Measurements from ENCODE around the gene ZNHIT3.
"Not testable (repeated sequence)": the region's sequence is repeated elsewhere in the genome, so short reads cannot be mapped to it uniquely, and the experiment has no call there.

Gene ZNHIT3

DNA sequence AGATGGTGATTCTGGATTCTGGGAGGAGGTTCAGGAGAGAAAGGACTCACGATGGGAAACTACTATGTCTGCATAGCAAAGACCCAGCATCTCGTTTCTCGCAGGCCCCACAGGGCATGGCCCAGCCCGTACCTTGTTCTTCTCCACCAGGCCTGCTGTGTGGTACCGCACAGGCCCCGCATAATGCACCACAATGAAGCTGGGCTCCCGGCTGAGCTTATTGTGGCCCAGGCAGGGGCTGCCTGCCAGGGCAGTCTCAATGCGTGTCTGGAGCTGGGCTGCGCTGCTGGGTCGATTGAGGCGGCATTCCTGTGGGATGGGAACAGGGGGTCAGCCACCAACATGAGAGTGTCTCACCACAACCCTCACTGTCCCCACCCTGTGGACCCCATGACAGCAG is 20.4 kb downstream of the ZNHIT3 start:
- DNase-seq (ENCODE audit: low read depth), result no peak
- H3K4me3 ChIP-seq (ENCODE audit: low read depth, low read length), result no peak overlapping the region
- TF ChIP-seq, protein P1, sequence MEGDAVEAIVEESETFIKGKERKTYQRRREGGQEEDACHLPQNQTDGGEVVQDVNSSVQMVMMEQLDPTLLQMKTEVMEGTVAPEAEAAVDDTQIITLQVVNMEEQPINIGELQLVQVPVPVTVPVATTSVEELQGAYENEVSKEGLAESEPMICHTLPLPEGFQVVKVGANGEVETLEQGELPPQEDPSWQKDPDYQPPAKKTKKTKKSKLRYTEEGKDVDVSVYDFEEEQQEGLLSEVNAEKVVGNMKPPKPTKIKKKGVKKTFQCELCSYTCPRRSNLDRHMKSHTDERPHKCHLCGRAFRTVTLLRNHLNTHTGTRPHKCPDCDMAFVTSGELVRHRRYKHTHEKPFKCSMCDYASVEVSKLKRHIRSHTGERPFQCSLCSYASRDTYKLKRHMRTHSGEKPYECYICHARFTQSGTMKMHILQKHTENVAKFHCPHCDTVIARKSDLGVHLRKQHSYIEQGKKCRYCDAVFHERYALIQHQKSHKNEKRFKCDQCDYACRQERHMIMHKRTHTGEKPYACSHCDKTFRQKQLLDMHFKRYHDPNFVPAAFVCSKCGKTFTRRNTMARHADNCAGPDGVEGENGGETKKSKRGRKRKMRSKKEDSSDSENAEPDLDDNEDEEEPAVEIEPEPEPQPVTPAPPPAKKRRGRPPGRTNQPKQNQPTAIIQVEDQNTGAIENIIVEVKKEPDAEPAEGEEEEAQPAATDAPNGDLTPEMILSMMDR (IDR thresholded peaks at IDR 0.05; ENCODE audit: low read depth, low read length, missing control alignments), result no peak

DNA sequence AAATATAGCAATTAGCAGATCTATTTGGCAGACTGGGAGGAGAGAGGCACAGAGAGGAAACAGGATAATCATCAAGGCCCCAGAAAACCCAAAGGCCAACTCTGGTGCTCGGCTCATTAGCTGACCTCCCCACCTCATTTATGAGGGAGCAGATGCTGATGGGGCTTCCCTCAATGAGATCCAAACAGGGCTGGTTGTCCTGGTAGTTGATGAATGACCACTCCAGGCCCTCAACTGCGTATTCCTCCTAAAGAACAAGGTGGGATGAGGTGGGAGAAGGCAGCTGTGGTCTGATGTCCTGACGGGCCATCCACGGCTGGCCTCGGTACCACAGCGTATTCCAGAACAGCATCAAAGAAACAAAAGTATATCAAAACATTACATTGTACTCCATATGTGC is 20.8 kb downstream of the ZNHIT3 start:
- DNase-seq (ENCODE audit: low read depth), result no peak
- TF ChIP-seq, protein P1 (IDR thresholded peaks at IDR 0.05; ENCODE audit: low read depth, low read length, missing control alignments), result no peak

DNA sequence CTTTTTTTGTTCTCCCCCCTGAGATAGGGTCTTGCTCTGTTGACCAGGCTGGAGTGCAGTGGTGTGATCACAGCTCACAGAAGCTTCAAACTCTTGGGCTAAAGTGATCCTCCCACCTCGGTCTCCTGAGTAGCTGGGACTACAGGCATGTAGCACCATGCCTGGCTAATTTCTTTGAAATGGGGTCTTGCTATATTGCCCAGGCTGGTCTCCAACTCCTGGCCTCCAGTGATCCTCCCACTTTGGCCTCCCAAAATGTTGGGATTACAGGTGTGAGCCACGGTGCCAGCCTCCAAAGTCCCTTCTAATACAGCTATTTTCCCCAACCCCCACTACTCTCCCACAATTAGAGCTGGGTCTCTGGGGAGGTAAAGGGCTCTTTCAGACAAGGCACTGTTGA is 22.0 kb downstream of the ZNHIT3 start:
- H3K4me3 ChIP-seq (ENCODE audit: low read depth, low read length); DNase-seq (ENCODE audit: low read depth): not testable (repeated sequence)

More for the DNA sequence above, 20.8 kb downstream of the ZNHIT3 start:
- no peak overlapping the region for H3K4me3 ChIP-seq (ENCODE audit: low read depth, low read length)

DNA sequence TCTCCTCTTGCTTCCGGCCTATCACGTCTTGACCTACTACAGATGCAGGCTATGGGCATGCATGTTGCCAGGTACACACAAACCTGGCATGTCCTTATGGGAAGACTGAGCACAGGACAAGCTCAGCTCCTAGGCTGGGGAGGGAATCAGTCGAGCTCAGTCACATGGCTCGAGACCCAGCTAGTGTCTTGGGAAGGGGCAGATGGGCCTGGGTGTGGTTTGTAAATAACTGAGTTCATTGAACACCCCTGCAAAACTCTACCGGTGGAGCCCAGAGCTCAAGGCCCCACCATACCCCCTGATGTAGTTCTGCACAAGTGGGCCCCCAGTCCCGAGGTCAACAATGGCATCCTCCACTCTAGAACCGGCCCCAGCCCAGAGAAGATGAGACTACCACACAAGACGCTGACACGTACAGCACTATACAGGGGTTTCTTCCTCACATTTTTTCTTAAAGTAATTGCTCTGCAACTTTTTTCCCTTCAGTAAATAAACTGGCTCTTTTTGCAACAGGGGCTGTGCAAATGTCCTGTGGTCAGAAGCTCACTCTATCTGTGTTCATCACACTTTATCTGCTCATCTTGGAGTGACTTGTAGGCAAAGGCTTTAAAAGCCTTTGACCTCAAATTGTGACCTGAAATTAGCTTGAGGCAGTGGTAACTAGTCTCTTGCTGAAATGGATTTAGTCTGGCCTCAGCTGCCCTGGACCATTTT is 22.9 kb downstream of the ZNHIT3 start:
- no peak for DNase-seq (ENCODE audit: low read depth)
- TF ChIP-seq, protein P1 (IDR thresholded peaks at IDR 0.05; ENCODE audit: low read depth, low read length, missing control alignments), result no peak
- H3K4me3 ChIP-seq (ENCODE audit: low read depth, low read length), result no peak overlapping the region

DNA sequence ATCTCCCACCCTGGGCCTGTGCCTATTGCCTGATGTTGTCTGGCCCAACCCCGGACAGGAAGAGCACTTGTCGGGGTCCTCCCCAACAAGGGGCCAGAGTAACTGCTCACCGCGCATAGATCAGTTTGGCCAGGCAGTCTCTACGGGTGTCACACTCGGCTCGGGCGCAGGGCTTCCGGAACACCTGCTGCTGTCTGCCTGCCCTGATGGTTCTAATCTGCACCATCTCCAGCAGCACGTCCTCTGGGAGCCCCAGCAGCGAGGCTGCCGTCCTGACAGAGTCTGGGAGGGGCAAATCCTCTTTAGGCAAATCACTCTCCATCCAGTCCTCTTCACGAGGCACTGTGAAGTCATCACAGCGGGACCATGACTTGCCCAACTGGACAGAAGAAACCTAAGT is 24.2 kb downstream of the ZNHIT3 start:
- no peak overlapping the region for H3K4me3 ChIP-seq (ENCODE audit: low read depth, low read length)
- TF ChIP-seq, protein P1 (IDR thresholded peaks at IDR 0.05; ENCODE audit: low read depth, low read length, missing control alignments), result no peak
- DNase-seq (ENCODE audit: low read depth), result no peak

DNA sequence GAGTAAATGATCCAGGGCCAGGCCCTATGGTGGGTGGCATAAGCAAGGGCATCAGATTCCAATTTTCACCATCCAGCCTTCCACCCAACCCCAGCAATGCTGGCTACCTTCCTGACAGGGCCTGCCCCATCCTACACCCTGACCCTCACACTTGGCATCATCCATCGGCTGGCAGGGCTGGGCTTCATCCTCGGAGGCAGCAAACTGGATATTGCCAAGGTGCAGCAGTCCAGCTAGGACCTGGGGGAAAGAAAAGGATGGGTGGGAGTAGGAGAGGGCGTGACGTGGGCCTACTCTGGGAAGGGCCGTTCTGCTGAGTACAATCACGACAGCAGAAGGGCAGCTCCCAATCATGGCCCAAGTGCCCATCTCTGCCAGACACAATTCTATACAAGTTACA is 24.7 kb downstream of the ZNHIT3 start:
- no peak overlapping the region for H3K4me3 ChIP-seq (ENCODE audit: low read depth, low read length)
- TF ChIP-seq, protein P1 (IDR thresholded peaks at IDR 0.05; ENCODE audit: low read depth, low read length, missing control alignments), result no peak
- no peak for DNase-seq (ENCODE audit: low read depth)

DNA sequence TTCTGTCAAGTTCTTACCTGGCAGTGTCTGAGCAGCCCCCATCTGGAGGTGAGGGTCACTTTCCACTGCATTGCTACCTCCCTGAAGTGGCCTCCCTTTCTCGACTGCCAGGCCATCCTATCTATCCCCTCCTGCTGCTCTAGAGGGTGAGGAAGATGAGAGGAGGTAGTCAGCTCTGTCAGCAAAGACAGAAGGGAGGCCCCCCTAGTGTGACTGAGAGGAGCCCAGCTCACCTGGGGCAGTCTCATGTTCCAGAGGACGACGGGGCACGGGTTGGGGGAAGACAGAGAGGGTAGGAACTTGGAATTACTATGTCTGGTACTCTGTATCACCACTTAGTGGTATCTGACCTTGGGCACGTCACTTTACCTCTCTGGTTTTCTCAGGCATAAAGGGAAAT is 26.2 kb downstream of the ZNHIT3 start:
- no peak for DNase-seq (ENCODE audit: low read depth)
- TF ChIP-seq, protein P1 (IDR thresholded peaks at IDR 0.05; ENCODE audit: low read depth, low read length, missing control alignments), result no peak
- H3K4me3 ChIP-seq (ENCODE audit: low read depth, low read length), result no peak overlapping the region

Data from GM12864 (cell line).